Stomach (tissue), 4 donors: ENCODE measurements around the gene RASSF3.
A peak's percentile ranks its signal among the peaks of the same experiment; 100 is the strongest.

Experiments used
- CTCF ChIP-seq, 7 experiments: fragments of 450-650 bp in 4 of 7; fragments of 200-600 bp in 3 of 7; sonication (generic) in 3 of 7; IDR thresholded peaks; one replicate each; pipeline ENCODE4 v1.5.1; 2016 to 2019; ENCODE audit warnings: antibody characterized with exemption in 7 of 7, control low read depth in 2 of 7, mild to moderate bottlenecking in 1 of 7
- POLR2A ChIP-seq, 4 donors: fragments of 450-650 bp; IDR thresholded peaks; one replicate each; pipeline ENCODE4 v1.6.1; 2016; ENCODE audit warnings: antibody characterized with exemption in 4 of 4, control low read depth in 2 of 4, mild to moderate bottlenecking in 1 of 4, moderate library complexity in 1 of 4

GRCh38 chr12:64610079-64610659, at the start of gene RASSF3:
- no peak for TF ChIP-seq CTCF (IDR thresholded peaks at IDR 0.05)
- peak in 1 of 4 donors; percentile 31 for TF ChIP-seq POLR2A (IDR thresholded peaks at IDR 0.05)
